Right lobe of liver (tissue), 6 donors: Measurements from ENCODE around the gene CTAGE8. TPM values are rescaled to one million over a fixed set of nuclear protein-coding genes. Genes with fewer than 3 reads are reported as not detected.
"Not testable (repeated sequence)": the region's sequence is repeated elsewhere in the genome, so short reads cannot be mapped to it uniquely, and the experiment has no call there.

ENCODE experiments used
- ATAC-seq, 4 donors: fragments of 200-7000 bp; cut with Tn5 transposase; one replicate each; pipeline ENCODE4 v1.9.1; 2020; ENCODE audit warnings: mild to moderate bottlenecking in 4 of 4, moderate library complexity in 4 of 4
- DNase-seq, 3 donors: peaks; one replicate each; pipeline ENCODE4 v3.0.0-alpha.2; 2020
- H3K27ac ChIP-seq, 3 donors: fragments of 200-600 bp; one replicate each; pipeline ENCODE4 v1.8.0; 2022
- H3K27me3 ChIP-seq, 2 donors: fragments of 200-600 bp; one replicate each; pipeline ENCODE4 v1.8.0; 2022
- H3K36me3 ChIP-seq, 4 donors: fragments of 200-600 bp; sonication (generic) in 1 of 4; one replicate each; pipeline versions ENCODE4 v1.5.1 to v1.8.0; 2017 to 2022; ENCODE audit warnings: control low read depth in 1 of 4
- H3K4me1 ChIP-seq, 4 donors: fragments of 200-600 bp; sonication (generic) in 1 of 4; one replicate each; pipeline versions ENCODE4 v1.5.1 to v1.8.0; 2017 to 2022; ENCODE audit warnings: control low read depth in 1 of 4
- H3K4me3 ChIP-seq, 3 donors: fragments of 200-600 bp; one replicate each; pipeline ENCODE4 v1.8.0; 2022
- H3K9me3 ChIP-seq, 4 donors: fragments of 200-600 bp; sonication (generic) in 1 of 4; one replicate each; pipeline versions ENCODE4 v1.5.1 to v1.8.0; 2017 to 2022; ENCODE audit warnings: control low read depth in 1 of 4
- POLR2A ChIP-seq: fragments of 450-650 bp; IDR thresholded peaks from one replicate; pipeline ENCODE4 v1.6.1; 2017; ENCODE audit warnings: antibody characterized with exemption, mild to moderate bottlenecking
- WGBS: methylation state at CpG from one replicate; pipeline ENCODE4 v1.1.6; 2018; ENCODE audit warnings: low coverage, low lambda C conversion rate; ENCODE audit not compliant: insufficient coverage; ENCODE audit errors: missing lambda C conversion rate; 5-methylcytosine and 5-hydroxymethylcytosine counted together
- intact Hi-C, 2 donors: fragments of 100-400 bp; cut with DNase I; formaldehyde crosslinking; loops; one replicate each; pipeline versions ENCODE4 v1.11.2 to v1.14.1; 2022
- total RNA-seq, 6 experiments: library from RNA; depleted of rRNA in 2 of 6; stranded (reverse); fragments of >200 nt in 2 of 6; fragmentation: NEBNext Ultra II Directional in 3 of 6; extraction: Animal tissue kit (Norgen Biotek cat#: 25700) in 3 of 6; gene quantifications; one replicate each; pipeline versions ENCODE4 v1.1.0 to v1.2.4, GENCODE V29; 2016 to 2023
- TF ChIP-seq, protein P1 (sequence below), 4 donors: fragments of 200-600 bp in 3 of 4; fragments of 450-650 bp in 1 of 4; IDR thresholded peaks; one replicate each; pipeline versions ENCODE4 v1.5.1 to v1.8.0; 2016 to 2022; ENCODE audit warnings: antibody characterized with exemption in 4 of 4, mild to moderate bottlenecking in 2 of 4
- donor health status: DM: no; HTN: yes; CAD: no.
- donor health status: DM: no; HTN: no; CAD: no.
- donor health status: DM: no; HTN: no; CAD: no.
- donor health status: DM: no; HTN: yes; CAD: no.
- donor health status: DM: no; HTN: yes; CAD: no.

Gene CTAGE8
- total RNA-seq, 6 experiments from 2014 or later: 0.53 to 1.3 (median 0.71) TPM

DNA sequence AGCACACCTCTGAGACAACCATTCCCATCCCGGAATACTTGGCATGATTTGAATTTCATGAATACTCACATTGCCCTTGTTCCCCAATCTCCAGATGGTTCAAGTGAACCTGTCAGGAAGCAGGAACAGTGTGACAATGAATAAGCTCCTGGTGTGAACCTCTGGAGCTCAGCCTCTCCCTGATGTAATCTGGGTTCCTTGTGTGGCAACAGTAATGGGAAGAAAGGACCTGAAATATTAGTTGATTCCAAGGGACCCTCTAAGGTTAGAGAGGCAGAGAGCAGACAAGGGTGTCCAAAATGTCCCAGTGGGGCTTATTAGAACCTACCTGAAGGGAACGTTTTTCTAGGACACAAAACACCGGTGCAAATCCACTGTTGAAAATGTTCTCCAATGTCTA, 13.0 kb downstream of the CTAGE8 start:
- H3K27ac ChIP-seq: no peak overlapping the region
- no peaks in the 10 kb centered on the region for H3K27me3 ChIP-seq
- H3K4me1 ChIP-seq: no peaks in the 10 kb centered on the region
- no peaks in the 10 kb centered on the region for H3K36me3 ChIP-seq
- DNase-seq (no peak), ATAC-seq (peak; percentile 26 to 53 (median 44))
- intact Hi-C loops: no loop called here
- TF ChIP-seq, protein P1, sequence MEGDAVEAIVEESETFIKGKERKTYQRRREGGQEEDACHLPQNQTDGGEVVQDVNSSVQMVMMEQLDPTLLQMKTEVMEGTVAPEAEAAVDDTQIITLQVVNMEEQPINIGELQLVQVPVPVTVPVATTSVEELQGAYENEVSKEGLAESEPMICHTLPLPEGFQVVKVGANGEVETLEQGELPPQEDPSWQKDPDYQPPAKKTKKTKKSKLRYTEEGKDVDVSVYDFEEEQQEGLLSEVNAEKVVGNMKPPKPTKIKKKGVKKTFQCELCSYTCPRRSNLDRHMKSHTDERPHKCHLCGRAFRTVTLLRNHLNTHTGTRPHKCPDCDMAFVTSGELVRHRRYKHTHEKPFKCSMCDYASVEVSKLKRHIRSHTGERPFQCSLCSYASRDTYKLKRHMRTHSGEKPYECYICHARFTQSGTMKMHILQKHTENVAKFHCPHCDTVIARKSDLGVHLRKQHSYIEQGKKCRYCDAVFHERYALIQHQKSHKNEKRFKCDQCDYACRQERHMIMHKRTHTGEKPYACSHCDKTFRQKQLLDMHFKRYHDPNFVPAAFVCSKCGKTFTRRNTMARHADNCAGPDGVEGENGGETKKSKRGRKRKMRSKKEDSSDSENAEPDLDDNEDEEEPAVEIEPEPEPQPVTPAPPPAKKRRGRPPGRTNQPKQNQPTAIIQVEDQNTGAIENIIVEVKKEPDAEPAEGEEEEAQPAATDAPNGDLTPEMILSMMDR (IDR thresholded peaks at IDR 0.05): no peak
- TF ChIP-seq POLR2A: no peak
- no peak overlapping the region for H3K4me3 ChIP-seq
- WGBS: 83% methylated on average over 2 of the region's 3 CpGs
- H3K9me3 ChIP-seq: no peaks in the 10 kb centered on the region

DNA sequence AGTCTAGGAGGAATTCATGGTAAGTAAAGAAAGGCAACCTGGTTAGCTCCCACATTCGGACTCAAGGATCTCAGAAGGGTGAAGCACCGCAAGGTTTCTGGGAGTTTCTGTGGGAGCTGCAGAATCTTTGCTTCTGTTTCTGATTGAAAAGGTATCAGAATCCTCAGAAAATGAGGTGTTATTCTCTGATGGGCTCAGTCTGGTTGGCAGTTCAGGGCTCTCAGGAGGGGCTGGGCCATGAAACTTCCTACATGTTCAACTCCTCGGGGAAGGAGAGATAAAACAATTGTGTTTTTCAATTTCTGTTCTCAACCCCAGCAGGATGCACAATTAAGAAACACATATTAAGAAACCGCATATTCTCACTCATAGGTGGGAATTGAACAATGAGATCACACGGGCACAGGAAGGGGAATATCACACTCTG, 13.6 kb downstream of the CTAGE8 start:
- H3K4me3 ChIP-seq: no peak overlapping the region
- no peaks in the 10 kb centered on the region for H3K4me1 ChIP-seq
- H3K27ac ChIP-seq: no peak overlapping the region
- intact Hi-C loops: no loop called here
- DNase-seq (peak in 1 of 3 donors; percentile 27), ATAC-seq (no peak)
- WGBS: 74% methylated on average over 5 of the region's 5 CpGs
- H3K36me3 ChIP-seq: no peaks in the 10 kb centered on the region
- H3K9me3 ChIP-seq: no peaks in the 10 kb centered on the region
- H3K27me3 ChIP-seq: no peaks in the 10 kb centered on the region
- TF ChIP-seq, protein P1 (IDR thresholded peaks at IDR 0.05): no peak
- no peak for TF ChIP-seq POLR2A

DNA sequence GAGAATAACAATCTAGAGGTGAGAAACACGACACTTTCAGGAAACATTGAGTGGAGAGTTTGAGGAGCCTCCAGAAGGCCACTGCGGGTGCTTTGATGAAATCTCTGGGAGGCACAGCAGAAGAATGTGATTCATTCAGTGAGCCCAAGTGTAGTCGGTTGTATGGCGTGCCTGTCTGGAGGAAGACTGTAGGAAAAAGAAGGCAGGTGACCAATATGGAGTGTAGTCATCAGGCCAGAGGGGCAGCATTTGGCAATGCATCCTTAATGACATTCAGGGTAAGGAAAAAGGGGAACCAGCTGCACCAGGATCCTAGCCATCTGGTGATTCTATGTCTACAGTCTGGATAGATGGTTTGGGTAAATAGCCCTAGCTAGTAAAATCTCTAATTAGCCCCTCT, 16.8 kb downstream of the CTAGE8 start:
- ATAC-seq, H3K9me3 ChIP-seq, DNase-seq, H3K36me3 ChIP-seq, H3K27me3 ChIP-seq, H3K4me3 ChIP-seq, H3K4me1 ChIP-seq, H3K27ac ChIP-seq, intact Hi-C loops: not testable (repeated sequence)
- WGBS: no CpG with 5 or more reads among the region's 4 CpGs

DNA sequence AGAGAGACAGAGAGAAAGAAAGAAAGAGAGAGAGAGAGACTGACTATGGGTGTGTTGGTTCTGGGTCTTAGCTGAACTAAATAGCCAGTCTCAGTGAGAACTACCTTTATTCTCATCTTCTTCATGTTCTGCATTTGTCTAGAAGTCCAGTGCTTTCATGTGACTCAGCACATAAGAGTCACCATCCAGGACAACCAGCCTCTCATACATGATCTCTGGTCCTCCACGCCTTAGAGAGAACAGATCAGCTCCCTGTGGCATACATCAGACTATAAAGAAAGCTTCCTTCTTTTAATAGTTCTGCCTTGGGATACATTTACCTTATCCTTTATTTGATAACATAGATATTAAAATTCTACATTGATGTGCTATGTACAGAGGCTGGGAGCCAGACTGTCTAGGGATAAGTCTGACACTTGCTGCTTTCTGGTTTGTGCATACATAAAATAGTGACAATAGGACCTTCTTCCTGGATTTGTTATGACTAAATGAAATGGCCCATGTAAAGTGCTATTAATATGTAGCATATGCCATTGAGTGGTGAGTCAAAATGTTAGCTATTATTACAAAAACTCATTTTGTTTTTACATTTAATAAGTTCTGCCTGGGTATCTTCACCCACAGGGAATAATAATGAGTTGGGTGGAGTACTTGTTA, 21.3 kb downstream of the CTAGE8 start:
- intact Hi-C loops, DNase-seq, H3K36me3 ChIP-seq, ATAC-seq, H3K27me3 ChIP-seq, H3K4me1 ChIP-seq, H3K4me3 ChIP-seq, H3K27ac ChIP-seq, H3K9me3 ChIP-seq: not testable (repeated sequence)
- no CpG with 5 or more reads among the region's 1 CpG for WGBS

DNA sequence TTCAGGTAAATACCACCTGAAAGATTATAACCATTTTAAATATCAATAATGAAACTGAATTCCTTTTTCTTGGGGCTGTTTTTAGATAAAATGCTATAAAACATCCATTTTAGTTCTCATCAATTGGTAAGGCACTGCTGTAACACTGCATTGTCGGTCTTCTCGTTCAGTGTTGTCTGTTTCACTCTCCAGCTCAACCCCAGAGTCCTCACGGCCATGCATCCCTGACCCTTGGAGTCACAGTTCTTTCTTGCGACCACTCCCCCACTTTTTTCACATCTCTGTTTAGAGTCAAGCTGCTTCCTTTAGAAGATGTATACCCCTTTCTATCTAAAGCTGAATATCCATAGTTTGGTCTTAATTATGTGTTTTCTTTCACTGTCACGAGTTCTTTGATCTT, 22.1 kb downstream of the CTAGE8 start:
- H3K27me3 ChIP-seq, intact Hi-C loops: not testable (repeated sequence)
- WGBS: no CpG with 5 or more reads among the region's 5 CpGs

DNA sequence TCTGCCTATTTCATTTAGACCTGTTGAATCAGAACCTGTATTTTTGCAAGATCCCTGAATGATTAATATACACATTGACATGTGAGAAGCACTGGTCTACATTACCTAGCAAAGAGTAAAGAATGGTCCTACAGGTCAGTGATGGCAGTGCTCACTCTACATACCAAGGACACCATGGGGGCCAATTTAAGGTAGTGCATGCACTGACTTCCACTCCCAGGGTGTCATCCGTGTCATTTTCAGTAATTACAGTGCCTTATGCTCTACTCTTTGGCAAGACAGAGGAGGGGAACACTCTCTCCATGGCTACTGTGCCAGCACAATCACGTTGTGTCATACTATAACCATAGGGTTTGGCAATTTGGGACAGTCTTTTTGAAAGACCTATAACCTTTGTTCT, 23.7 kb downstream of the CTAGE8 start:
- H3K9me3 ChIP-seq, ATAC-seq, intact Hi-C loops, H3K36me3 ChIP-seq, H3K27me3 ChIP-seq, DNase-seq, H3K27ac ChIP-seq, H3K4me3 ChIP-seq, H3K4me1 ChIP-seq: not testable (repeated sequence)
- WGBS: no CpG with 5 or more reads among the region's 2 CpGs

More for the DNA sequence above, 22.1 kb downstream of the CTAGE8 start:
- not testable (repeated sequence) for H3K4me3 ChIP-seq, H3K9me3 ChIP-seq, DNase-seq, ATAC-seq, H3K36me3 ChIP-seq, H3K27ac ChIP-seq, H3K4me1 ChIP-seq

DNA sequence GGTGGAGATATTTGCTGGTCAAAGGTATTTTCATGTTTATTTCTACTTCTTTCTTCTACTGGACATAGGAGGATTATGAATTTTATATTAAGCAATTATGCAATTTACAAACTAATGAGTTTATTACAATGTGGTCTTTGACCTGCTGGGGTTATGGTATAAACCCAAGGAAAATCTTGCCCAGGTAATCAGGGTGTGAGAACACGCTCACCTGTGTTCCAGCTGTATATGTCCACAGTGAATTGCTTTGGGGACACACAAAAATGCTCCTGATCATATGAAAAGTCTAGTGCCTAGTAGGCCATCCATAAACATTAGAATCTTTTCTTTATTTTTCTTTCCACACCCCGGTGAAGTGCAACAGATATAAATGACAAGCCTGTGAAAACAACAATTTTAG, 29.7 kb downstream of the CTAGE8 start, which contains the start of gene OR2A42:
OR2A42 (minus strand) TSS at position 241 of the 400 bp plus-strand sequence. CDS start 6,762 bp downstream, outside the sequence.
- ATAC-seq: not testable (repeated sequence)
- WGBS: 86% methylated on average over 1 of the region's 2 CpGs

DNA sequence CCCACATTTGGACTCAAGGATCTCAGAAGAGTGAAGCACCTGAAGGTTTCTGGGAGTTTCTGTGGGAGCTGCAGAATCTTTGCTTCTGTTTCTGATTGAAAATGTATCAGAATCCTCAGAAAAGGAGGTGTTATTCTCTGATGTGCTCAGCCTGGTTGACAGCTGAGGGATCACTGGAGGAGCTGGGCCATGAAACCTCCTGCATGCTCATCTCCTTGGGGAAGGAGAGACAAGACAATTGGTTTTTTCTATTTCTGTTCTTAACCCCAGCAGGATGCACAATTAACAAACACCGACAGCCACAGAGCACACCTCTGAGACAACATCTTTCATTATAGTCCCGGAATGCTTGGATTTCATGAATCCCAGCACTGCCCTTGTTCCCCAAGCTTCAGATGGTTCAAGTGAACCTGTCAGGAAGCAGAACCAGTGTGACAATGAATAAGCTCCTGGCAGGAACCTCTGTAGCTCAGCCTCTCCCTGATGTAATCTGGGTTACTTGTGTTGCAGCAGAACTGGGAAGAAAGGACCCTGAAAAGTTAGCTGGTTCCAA, 30.5 kb downstream of the CTAGE8 start:
- H3K4me1 ChIP-seq, H3K9me3 ChIP-seq, intact Hi-C loops, DNase-seq, H3K27me3 ChIP-seq, ATAC-seq, H3K27ac ChIP-seq, H3K36me3 ChIP-seq, H3K4me3 ChIP-seq: not testable (repeated sequence)
- 81% methylated on average over 2 of the region's 2 CpGs for WGBS

More for the DNA sequence above, 29.7 kb downstream of the CTAGE8 start, which contains the start of gene OR2A42:
- DNase-seq, intact Hi-C loops, H3K36me3 ChIP-seq, H3K27ac ChIP-seq, H3K9me3 ChIP-seq, H3K4me1 ChIP-seq, H3K27me3 ChIP-seq, H3K4me3 ChIP-seq: not testable (repeated sequence)

DNA sequence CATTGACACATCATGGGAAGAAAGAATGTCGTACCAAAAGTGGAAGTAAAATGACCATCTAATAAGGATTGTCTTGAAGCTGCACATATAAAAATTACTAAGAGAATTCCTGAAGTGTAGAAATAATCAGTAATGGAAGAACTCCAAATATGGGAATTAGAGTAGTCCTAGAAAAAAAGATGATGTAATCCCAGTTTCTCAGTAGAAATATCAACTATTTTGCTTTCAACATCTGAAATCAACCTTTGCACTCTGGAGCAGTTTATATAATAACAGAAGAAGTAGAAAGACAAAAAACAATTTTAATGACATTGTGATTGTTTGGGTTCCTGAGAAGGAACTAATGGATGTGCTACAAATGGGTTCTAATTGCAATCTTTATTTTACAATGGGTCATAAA, 36.0 kb downstream of the CTAGE8 start:
- H3K4me3 ChIP-seq, intact Hi-C loops, H3K4me1 ChIP-seq, H3K36me3 ChIP-seq, DNase-seq, H3K9me3 ChIP-seq, H3K27me3 ChIP-seq, H3K27ac ChIP-seq: not testable (repeated sequence)
- peak in 3 of 4 donors; percentile 53 to 58 (median 56) for ATAC-seq
- WGBS: 67% methylated on average over 1 of the region's 1 CpG
